SK-N-SH (cell line): ENCODE results near the gene NYNRIN.

Experiments
- EP300 ChIP-seq, 2 experiments: IDR thresholded peaks; 2 replicates each; pipeline versions ENCODE4 v1.4.0 to v1.6.1; 2012; ENCODE audit warnings: borderline replicate concordance in 1 of 2, low read depth in 1 of 2, low read length in 1 of 2
- GABPA ChIP-seq: IDR thresholded peaks from 2 replicates; pipeline ENCODE4 v1.4.0; 2012; ENCODE audit warnings: low read depth, mild to moderate bottlenecking
- POLR2AphosphoS5 ChIP-seq: IDR thresholded peaks from 2 replicates; pipeline ENCODE4 v1.6.1; 2012; ENCODE audit warnings: low read depth, low read length
- TF ChIP-seq, protein P1 (sequence below): fragments of 200-600 bp; sonication (generic); IDR thresholded peaks from 2 replicates; pipeline ENCODE4 v1.6.1; 2017; ENCODE audit warnings: antibody characterized with exemption, mild to moderate bottlenecking, moderate library complexity

DNA sequence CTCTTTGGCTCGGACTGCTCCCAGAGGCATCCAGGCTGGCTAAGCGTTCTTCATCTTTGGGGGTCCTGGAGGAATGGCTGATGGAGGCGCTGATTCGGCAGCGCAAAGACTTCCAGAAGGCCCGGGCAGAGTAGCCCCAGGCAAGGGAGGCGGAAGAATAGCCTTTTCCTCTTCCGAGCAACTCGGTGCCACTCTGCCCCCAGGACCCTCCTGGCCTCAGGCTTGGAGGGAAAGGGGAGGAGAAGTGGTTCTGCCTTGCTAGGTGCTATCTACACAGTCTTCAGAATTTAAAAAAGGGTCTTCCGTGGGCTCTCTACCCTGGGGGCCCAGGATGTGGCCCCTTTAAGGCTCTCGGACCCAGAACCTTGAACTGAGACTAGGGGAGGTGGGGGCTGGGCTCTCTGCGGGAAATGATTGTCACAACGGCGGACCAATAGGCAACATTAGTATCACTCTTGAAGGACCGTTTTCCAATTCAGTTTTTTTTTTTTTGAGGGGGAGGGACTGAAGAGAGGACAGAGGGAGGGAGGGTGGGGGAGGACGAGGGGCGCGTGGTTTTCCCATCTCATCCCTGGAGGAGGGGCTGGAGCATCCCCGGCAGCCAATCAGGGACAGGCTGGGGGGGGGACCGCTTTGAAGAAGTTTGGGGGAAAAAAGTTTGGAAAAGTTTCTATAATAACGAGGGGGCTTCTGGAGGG, 31.1 kb upstream of the NYNRIN start, which contains the start of gene NFATC4:
- TF ChIP-seq, protein P1, sequence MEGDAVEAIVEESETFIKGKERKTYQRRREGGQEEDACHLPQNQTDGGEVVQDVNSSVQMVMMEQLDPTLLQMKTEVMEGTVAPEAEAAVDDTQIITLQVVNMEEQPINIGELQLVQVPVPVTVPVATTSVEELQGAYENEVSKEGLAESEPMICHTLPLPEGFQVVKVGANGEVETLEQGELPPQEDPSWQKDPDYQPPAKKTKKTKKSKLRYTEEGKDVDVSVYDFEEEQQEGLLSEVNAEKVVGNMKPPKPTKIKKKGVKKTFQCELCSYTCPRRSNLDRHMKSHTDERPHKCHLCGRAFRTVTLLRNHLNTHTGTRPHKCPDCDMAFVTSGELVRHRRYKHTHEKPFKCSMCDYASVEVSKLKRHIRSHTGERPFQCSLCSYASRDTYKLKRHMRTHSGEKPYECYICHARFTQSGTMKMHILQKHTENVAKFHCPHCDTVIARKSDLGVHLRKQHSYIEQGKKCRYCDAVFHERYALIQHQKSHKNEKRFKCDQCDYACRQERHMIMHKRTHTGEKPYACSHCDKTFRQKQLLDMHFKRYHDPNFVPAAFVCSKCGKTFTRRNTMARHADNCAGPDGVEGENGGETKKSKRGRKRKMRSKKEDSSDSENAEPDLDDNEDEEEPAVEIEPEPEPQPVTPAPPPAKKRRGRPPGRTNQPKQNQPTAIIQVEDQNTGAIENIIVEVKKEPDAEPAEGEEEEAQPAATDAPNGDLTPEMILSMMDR = no peak
- no peak for TF ChIP-seq POLR2AphosphoS5
- peak in 1 of 2 experiments; percentile 16; a peak in 1 of 4 replicates for TF ChIP-seq EP300 (IDR thresholded peaks at IDR 0.05; ENCODE audit: borderline replicate concordance in 1 of 2, low read depth in 1 of 2, low read length in 1 of 2)
- no peak for TF ChIP-seq GABPA
